Kidney (tissue), 14 donors: ENCODE data around the gene DLX4. TPM values are rescaled to one million over a fixed set of nuclear protein-coding genes. Genes with fewer than 3 reads are reported as not detected.

Experiments used
- DNase-seq, 5 donors: peaks; one replicate each; pipeline ENCODE4 v3.0.0-alpha.2; 2013 to 2020
- FAIRE-seq: peaks from 2 replicates; lab custom pipeline; 2012; peaks lifted over from hg19 to GRCh38; lab: Jason Lieb, UNC
- H3K27ac ChIP-seq, 2 donors: one replicate each; pipeline ENCODE4 v1.7.0; 2013; ENCODE audit warnings: low read depth in 2 of 2, low read length in 2 of 2, inconsistent platforms in 1 of 2
- H3K27me3 ChIP-seq: one replicate; pipeline ENCODE4 v1.7.1; 2013; ENCODE audit warnings: low read length, inconsistent platforms; ENCODE audit not compliant: control insufficient read depth, insufficient read depth
- H3K36me3 ChIP-seq, 3 donors: one replicate each; pipeline versions ENCODE4 v1.7.0 to v1.7.1; 2013; ENCODE audit warnings: low read length in 3 of 3, control low read depth in 1 of 3, inconsistent platforms in 1 of 3; ENCODE audit not compliant: insufficient read depth in 3 of 3, control insufficient read depth in 2 of 3
- H3K4me1 ChIP-seq, 3 donors: one replicate each; pipeline versions ENCODE4 v1.7.0 to v1.7.1; 2013; ENCODE audit warnings: low read length in 3 of 3, inconsistent platforms in 1 of 3, low read depth in 1 of 3; ENCODE audit not compliant: control insufficient read depth in 2 of 3, insufficient read depth in 2 of 3
- H3K4me3 ChIP-seq, 3 donors: one replicate each; pipeline versions ENCODE4 v1.7.0 to v1.8.1; 2013; ENCODE audit warnings: low read length in 3 of 3, control low read depth in 1 of 3, inconsistent platforms in 1 of 3
- H3K9ac ChIP-seq, 3 donors: one replicate each; pipeline versions ENCODE4 v1.7.0 to v1.7.1; 2013; ENCODE audit warnings: low read length in 3 of 3, control low read depth in 1 of 3, inconsistent platforms in 1 of 3
- H3K9me3 ChIP-seq, 3 donors: one replicate each; pipeline versions ENCODE4 v1.7.0 to v1.7.1; 2013; ENCODE audit warnings: low read length in 3 of 3, control low read depth in 1 of 3, inconsistent platforms in 1 of 3; ENCODE audit not compliant: control insufficient read depth in 2 of 3, insufficient read depth in 1 of 3
- intact Hi-C: fragments of 100-400 bp; cut with DNase I; formaldehyde crosslinking; loops from one replicate; pipeline ENCODE4 v1.11.1; 2022
- polyA plus RNA-seq: library from polyadenylated mRNA; stranded (reverse); fragments of 350-450 nt; fragmentation: Illumina TruSeq; extraction: RNeasy Lipid Tissue Mini Kit (QIAGEN cat#74804); gene quantifications from one replicate; pipeline ENCODE4 v1.2.3, GENCODE V29; 2014; ENCODE audit warnings: low read depth, low replicate concordance; ENCODE audit not compliant: insufficient read depth
- total RNA-seq: library from RNA; stranded (reverse); fragmentation: NEBNext Ultra II Directional; extraction: Animal tissue kit (Norgen Biotek cat#: 25700); gene quantifications from one replicate; pipeline ENCODE4 v1.2.1, GENCODE V29; 2021
- TF ChIP-seq, protein P1 (sequence below): IDR thresholded peaks from 3 replicates; pipeline ENCODE4 v1.5.1; 2012; ENCODE audit warnings: mild to moderate bottlenecking, moderate library complexity, borderline replicate concordance; ENCODE audit not compliant: insufficient read depth; ENCODE audit errors: extremely low read depth
- donor health status: control.
- donor health status: control.
- donor health status: control.
- donor health status: control.
- donor health status: control.
- donor health status: DM: yes; HTN: yes; CAD: no.
- donor health status: Normal renal cell carcinoma (clear cell type).

The DLX4 gene
- total and polyA plus RNA-seq, 2 donors from 2014 or later: 0.44 TPM; not detected in 1

DNA sequence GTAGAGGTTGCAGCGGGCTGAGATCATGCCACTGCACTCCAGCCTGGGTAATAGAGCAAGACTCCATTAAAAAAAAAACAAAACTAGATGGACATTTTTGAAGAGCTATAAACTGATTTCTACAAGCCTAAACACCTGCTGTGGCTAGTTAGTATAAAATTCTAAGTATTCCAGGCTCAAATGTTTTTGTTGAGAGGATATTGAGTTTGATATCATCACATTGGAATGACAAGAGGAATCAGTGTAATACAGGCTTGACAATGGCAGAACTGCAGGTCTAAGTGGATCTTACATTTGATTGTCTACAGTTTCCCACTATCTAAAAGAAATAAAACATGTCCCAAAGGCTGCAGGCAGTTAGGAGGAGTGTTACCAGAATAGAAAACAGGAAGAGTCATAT lies 49.9 kb downstream of the DLX4 start:
- TF ChIP-seq, protein P1, sequence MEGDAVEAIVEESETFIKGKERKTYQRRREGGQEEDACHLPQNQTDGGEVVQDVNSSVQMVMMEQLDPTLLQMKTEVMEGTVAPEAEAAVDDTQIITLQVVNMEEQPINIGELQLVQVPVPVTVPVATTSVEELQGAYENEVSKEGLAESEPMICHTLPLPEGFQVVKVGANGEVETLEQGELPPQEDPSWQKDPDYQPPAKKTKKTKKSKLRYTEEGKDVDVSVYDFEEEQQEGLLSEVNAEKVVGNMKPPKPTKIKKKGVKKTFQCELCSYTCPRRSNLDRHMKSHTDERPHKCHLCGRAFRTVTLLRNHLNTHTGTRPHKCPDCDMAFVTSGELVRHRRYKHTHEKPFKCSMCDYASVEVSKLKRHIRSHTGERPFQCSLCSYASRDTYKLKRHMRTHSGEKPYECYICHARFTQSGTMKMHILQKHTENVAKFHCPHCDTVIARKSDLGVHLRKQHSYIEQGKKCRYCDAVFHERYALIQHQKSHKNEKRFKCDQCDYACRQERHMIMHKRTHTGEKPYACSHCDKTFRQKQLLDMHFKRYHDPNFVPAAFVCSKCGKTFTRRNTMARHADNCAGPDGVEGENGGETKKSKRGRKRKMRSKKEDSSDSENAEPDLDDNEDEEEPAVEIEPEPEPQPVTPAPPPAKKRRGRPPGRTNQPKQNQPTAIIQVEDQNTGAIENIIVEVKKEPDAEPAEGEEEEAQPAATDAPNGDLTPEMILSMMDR: no peak
- FAIRE-seq: no peak
- intact Hi-C loops: no loop called here

DNA sequence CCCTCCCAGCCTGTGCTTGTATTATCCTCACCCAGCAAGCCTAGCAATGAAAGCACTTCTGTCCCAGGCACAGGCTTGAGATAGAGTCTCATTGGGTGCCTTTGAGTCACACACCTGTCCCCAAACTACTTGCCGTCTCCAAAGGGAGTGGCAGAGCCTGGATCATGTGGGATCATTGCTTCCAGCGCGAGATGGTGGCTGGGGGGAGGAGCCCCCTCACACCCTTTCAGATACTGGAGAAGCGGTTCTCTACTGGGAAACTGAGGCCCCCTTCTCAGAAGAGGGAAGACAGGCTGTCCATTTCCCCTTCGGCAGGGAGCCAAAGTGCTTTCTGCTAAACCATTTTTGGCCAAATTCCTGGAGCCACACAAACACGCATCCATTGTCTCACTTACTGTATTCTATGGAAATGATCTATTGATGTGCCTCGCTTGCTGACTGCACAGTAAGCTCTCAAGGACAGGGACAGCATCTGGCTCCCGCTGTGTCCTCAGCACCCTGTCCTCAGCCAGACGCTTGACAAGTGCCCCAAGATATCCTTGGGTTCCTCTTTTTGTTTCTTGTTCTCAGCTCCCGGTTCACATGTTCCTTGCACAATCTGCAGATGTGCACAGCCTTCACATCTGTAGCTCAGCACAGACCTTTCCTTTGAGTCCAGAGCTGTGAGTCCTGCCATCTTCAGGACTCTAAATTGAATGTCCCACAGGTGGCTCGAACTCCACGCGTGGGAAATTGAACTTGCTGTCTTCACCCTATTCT lies 52.0 kb downstream of the DLX4 start:
- no peak for FAIRE-seq
- H3K27ac ChIP-seq: no peak overlapping the region
- DNase-seq: no peak
- TF ChIP-seq, protein P1: no peak
- H3K9ac ChIP-seq: no peak overlapping the region
- no peaks in the 10 kb centered on the region for H3K36me3 ChIP-seq
- no peak overlapping the region for H3K4me3 ChIP-seq
- no peaks in the 10 kb centered on the region for H3K9me3 ChIP-seq
- intact Hi-C loops: loop anchor here (10.0 kb wide), 1 partner anchor 64 kb away; no protein-coding TSS in a partner anchor
- peaks cover 0 to 2% (median 0%) of the 10 kb centered on the region in 3 donors for H3K4me1 ChIP-seq
- H3K27me3 ChIP-seq: no peaks in the 10 kb centered on the region

More for the DNA sequence above, 49.9 kb downstream of the DLX4 start:
- Histone ChIP-seq H3K4me1 (peaks cover 0 to 2% (median 0%) of the 10 kb centered on the region in 3 donors), H3K4me3 (no peak overlapping the region), H3K27me3 (no peaks in the 10 kb centered on the region), H3K9ac (no peak overlapping the region), H3K27ac (no peak overlapping the region), H3K36me3 (no peaks in the 10 kb centered on the region), H3K9me3 (peaks cover 0 to 4% (median 0%) of the 10 kb centered on the region in 3 donors)
- DNase-seq: no peak

DNA sequence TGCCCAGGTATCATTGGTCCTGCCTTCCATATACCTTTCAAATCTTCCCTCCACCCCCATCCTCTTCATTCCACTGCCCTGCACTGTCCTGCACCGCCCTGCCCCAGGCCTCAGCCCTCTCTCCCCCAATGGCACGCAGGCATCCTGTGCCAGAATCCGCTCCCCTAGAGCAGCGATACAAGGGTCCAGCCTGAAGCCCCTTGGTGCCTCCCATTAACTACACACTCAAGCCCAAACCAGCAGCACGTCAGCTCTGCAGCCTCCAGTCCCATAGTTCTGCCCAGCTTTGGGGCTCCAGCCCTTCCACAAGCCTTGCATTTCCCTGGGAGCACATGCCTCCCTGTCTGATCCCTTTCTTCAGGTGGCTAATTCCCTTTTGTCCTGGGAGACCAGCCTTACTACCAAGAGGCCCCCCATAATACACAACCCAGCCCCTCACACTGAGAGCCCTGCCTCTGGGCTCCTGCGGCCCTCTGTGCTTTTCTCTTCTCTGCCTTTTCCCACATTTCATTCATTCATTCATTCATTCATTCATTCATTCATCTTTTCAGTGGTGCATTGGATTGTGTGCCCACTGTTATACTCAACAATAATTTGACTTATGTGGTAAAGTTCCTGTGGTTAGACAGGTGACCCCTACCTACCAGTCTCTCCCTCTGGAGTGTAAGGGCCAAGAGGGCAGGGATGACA lies 52.8 kb downstream of the DLX4 start:
- no peak for DNase-seq
- Histone ChIP-seq H3K9me3 (no peaks in the 10 kb centered on the region), H3K36me3 (no peaks in the 10 kb centered on the region), H3K27me3 (no peaks in the 10 kb centered on the region), H3K4me1 (peaks cover 0 to 2% (median 0%) of the 10 kb centered on the region in 3 donors), H3K9ac (no peak overlapping the region), H3K4me3 (no peak overlapping the region), H3K27ac (no peak overlapping the region)
- intact Hi-C loops: loop anchor here (10.0 kb wide), 1 partner anchor 63 kb away; no protein-coding TSS in a partner anchor
- TF ChIP-seq, protein P1: no peak
- FAIRE-seq: no peak
